Measurements from ENCODE around the gene GRB10.

The GRB10 gene

DNA sequence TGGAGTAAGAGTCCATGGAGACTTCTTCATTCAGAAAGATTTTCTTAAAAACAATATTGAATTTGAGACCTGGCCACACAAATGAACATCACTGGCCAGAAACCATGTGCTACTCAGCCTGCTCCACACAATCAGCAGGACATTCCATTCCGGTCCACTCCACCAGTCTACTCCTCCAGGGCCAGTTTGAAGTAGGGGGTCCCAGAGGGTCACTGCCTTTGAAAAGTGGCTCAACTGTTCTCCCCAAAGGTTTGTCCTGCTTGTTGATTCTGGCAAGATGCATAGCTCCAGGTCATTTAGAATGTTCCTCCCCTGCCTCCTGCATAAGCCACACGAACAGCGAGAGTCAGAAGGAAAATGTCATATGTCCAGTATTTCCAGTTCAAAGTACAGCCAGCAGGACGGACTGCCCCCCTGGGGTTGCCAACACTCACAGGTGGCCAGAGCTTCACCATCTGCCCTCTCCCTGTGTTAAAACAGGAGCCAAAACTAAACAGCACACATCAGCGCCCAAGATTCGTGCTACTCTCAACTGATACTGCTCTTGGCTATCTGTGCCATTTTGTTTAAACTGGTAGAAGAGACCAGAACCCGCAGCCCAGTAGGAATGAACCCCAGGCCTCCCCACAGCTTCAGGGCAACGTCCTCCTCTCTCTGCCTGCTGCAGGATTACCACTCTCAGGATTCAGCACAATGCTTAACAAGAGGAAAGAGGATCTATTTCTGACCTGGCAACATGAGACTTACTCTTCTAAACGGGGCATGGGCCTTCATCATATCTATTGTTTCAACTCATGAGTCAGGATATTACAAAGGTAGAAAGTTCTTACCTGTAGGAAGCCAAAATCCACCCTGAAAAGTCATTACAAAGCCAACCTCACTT is 11.3 kb downstream of the GRB10 start:
- DNase-seq (ENCODE audit: insufficient read length) (no peak), FAIRE-seq (no peak)
- TF ChIP-seq POLR2AphosphoS5 (IDR thresholded peaks at IDR 0.05; ENCODE audit: low read depth, low read length) (no peak), TAF1 (IDR thresholded peaks at IDR 0.05; ENCODE audit: borderline replicate concordance, low read depth, low read length) (no peak), POLR2A (IDR thresholded peaks at IDR 0.05; ENCODE audit: low read depth, low read length) (no peak)

DNA sequence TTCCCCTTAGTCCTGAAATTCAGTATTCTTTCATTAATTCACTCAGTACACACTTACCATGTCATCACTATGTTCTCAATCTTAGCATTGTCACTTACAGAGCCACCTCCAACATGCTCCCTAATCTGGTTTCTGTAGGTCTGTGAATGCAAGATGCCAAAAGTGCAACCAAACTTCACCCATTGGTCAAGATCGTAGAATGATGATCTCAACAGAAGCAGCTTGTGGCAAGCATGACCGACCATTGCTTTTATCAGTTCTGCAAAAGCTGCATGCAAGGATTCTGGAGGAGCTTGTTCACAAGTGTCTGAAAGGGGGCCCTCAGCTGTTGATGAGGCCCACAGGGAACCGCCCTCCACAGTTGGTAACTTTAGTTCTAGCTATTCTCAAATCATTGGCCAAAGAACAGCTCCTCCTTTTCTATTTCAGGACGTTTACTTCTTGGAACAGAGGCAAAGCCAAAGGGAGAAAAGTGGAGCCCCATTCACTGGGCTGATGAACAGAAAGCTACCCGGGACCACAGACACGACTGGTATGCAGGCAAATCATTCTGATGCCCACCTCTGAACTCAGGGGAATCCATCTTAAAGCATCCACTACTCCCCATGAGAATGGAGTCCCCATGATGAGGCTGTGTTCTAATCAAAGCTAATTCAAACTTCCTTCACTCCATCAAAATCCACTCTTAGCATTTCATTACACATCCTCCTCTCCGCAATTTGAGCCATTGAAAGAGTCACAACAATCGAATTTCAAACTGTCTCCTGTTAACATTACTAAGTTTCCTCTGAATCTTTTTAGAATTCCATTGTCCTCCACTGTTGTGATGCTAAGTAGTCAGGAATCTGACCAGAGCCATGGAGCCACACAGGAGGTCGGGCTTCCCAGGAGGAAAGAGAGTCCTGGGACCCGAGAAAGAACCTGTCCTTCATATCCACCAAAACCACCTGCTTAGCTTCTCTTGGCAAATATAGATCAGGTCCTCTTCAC is 13.9 kb downstream of the GRB10 start:
- TF ChIP-seq TAF1 (IDR thresholded peaks at IDR 0.05; ENCODE audit: borderline replicate concordance, low read depth, low read length) (no peak), POLR2AphosphoS5 (IDR thresholded peaks at IDR 0.05; ENCODE audit: low read depth, low read length) (no peak), POLR2A (IDR thresholded peaks at IDR 0.05; ENCODE audit: low read depth, low read length) (no peak)
- FAIRE-seq (no peak), DNase-seq (ENCODE audit: insufficient read length) (no peak)

DNA sequence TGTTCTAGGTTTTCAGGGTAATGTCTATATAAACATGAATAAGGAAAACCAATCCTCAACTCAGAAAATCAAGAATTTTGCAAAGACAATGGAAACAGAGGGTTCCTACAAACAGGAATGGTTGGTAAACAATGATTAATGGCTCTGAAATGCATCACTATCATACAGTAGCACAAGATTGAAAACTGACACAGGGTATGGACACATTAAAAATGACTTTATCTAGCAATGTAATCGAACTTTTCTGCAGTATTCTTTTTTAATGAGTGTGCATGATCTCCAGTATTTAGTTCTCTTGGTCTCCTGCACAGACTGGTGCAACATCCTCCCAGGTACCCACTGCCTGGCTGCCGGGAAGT is 15.9 kb downstream of the GRB10 start:
- TF ChIP-seq POLR2AphosphoS5 (IDR thresholded peaks at IDR 0.05; ENCODE audit: low read depth, low read length) (no peak), TAF1 (IDR thresholded peaks at IDR 0.05; ENCODE audit: borderline replicate concordance, low read depth, low read length) (no peak), POLR2A (IDR thresholded peaks at IDR 0.05; ENCODE audit: low read depth, low read length) (no peak)
- FAIRE-seq (no peak), DNase-seq (ENCODE audit: insufficient read length) (no peak)

DNA sequence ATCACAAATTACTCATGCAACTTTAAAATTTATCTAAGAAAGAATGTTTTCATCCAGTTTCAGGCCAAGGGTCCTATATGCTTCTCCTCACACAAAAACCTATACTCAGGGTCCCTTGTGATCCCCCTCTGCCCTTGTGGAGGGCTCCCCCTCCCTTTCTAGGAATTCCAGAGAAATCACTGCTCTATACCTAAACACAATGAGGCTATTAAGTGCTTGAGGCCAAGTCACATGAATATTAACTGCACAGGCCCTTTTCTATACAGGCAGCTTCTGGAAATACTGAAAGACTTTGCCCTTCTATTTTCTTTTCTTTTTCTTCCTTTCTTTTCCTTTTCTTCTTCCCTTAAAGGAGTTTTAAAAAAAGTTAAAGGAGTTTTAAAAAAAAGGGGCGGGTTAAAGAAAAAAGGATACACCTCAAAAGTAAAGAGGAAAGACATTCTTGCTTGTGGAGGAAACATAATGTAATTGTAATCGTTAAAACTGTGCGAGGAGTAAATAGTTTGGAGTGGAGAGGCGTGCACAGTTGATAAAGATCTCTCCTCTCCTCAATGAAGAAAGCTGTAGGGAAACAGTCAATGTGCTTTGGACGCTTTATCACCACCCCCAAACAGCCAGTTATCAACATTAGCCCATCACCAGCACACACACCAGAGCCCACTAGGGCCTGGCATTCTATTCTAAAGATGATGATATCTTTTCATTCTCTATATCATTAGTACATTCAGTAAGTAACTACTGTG is 16.4 kb downstream of the GRB10 start:
- FAIRE-seq: no peak
- no peak for DNase-seq (ENCODE audit: insufficient read length)
- no peak for TF ChIP-seq POLR2AphosphoS5 (IDR thresholded peaks at IDR 0.05; ENCODE audit: low read depth, low read length)

DNA sequence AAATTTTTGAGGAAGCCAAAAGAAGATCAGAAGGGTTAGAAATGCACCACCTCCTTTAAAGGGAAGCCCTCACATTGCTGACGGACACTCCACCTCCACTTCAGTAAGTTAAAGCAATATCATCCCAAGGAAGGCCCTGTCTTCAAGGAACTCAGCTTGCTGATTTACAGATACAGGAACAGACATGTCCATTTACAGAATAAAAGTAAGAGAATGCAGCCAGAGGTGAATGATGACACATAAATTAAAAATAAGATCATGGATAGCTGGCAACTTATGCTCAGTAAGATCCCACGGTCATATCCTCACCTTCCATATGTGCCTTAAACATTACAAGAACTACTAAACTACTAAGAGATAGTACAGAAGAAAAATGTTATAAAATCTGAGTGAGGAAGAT is 20.4 kb downstream of the GRB10 start:
- no peak for DNase-seq (ENCODE audit: insufficient read length)
- FAIRE-seq: no peak
- TF ChIP-seq TAF1 (IDR thresholded peaks at IDR 0.05; ENCODE audit: borderline replicate concordance, low read depth, low read length) (no peak), POLR2AphosphoS5 (IDR thresholded peaks at IDR 0.05; ENCODE audit: low read depth, low read length) (no peak), POLR2A (IDR thresholded peaks at IDR 0.05; ENCODE audit: low read depth, low read length) (no peak)

DNA sequence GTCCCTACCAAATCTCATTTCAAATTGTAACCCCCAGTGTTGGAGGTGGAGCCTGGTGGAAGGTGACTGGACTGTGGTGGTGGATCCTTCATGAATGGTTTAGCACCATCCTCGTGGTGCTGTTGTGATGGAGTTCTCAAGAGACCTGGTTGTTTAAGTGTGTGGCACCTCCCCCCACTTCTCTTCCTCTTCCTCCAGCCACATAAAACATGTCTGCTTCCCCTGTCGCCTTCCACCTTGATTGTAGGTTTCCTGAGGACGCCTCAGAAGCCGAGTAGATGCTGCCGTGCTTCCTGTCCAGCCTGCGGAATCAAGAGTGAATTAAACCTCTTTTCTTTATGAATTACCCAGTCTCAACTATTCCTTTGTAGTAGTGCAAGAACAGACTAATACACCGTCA is 21.0 kb downstream of the GRB10 start:
- DNase-seq (ENCODE audit: insufficient read length) (no peak), FAIRE-seq (no peak)
- no peak for TF ChIP-seq TAF1 (IDR thresholded peaks at IDR 0.05; ENCODE audit: borderline replicate concordance, low read depth, low read length)
- no peak for TF ChIP-seq POLR2A (IDR thresholded peaks at IDR 0.05; ENCODE audit: low read depth, low read length)
- no peak for TF ChIP-seq POLR2AphosphoS5 (IDR thresholded peaks at IDR 0.05; ENCODE audit: low read depth, low read length)

DNA sequence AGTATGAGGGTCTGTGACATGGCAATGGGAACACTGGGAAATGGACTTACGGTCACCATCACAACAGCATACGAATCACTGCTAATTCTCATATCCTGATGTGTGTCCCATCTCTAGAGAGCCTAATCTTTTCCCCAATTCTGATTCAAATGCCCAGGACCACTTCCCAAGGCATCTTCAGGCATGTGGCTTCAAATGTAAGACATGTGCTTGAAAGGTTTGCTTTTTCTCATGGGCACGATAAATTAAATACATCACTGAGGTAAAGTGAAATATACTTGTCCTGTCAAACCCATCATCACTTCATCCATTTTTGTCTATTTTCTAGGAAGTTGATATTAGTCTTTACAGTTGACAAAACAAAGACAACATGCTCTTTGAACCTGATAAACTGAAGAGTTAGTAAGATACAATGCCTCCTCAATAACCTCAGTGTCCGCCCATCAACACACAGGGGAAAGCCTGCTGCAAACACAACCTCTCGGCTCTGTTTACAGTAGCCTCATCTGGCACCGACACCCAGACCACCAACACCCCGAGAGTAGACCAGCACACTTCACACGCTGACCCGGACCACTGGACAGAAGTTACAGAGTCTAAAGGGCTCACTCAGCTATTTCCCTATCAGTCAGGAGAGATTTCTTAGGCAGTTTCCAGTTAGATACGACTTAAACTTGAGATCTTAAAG is 24.8 kb downstream of the GRB10 start:
- no peak for TF ChIP-seq TAF1 (IDR thresholded peaks at IDR 0.05; ENCODE audit: borderline replicate concordance, low read depth, low read length)
- FAIRE-seq (no peak), DNase-seq (ENCODE audit: insufficient read length) (no peak)

DNA sequence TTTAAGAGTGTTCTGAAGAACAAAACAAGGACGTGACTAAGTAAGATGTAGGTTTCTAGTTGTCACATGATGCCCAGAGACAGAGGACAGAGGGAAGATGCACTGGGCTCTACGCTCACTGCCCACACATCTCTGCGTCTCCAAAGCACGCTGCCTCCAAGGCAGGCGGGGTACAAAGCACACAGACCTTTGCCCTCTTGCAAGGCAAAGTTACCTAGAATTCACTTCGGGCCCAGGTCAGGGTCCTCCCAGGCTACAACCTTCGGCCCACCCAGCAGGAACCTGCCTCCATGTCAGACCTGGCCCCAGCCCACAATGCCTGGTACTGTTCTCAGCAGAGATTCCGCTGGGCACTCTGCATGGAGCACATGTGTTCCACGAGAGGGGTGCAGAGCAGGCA is 26.5 kb downstream of the GRB10 start:
- no peak for TF ChIP-seq POLR2AphosphoS5 (IDR thresholded peaks at IDR 0.05; ENCODE audit: low read depth, low read length)
- TF ChIP-seq POLR2A (IDR thresholded peaks at IDR 0.05; ENCODE audit: low read depth, low read length): no peak
- TF ChIP-seq TAF1 (IDR thresholded peaks at IDR 0.05; ENCODE audit: borderline replicate concordance, low read depth, low read length): no peak
- no peak for FAIRE-seq
- no peak for DNase-seq (ENCODE audit: insufficient read length)

DNA sequence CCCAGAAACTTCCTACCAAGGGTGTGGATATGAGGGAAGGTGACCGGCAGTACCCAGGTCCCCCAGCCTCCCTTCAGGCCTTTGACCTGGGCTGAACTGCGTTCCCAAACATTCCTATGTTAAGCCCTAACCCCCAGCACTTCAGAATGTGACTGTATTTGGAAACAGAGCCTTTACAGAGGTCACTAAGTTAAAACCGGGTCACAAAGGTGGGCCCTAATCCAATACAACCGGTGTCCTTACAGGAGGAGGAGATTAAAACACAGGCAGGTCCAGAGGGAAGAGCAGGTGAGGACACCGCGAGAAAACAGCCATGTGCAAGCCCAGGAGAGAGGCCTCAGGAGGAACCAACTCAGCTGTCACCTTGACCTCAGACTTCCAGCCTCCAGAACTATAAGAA is 28.0 kb downstream of the GRB10 start:
- no peak for DNase-seq (ENCODE audit: insufficient read length)
- no peak for TF ChIP-seq POLR2AphosphoS5 (IDR thresholded peaks at IDR 0.05; ENCODE audit: low read depth, low read length)
- FAIRE-seq: no peak

DNA sequence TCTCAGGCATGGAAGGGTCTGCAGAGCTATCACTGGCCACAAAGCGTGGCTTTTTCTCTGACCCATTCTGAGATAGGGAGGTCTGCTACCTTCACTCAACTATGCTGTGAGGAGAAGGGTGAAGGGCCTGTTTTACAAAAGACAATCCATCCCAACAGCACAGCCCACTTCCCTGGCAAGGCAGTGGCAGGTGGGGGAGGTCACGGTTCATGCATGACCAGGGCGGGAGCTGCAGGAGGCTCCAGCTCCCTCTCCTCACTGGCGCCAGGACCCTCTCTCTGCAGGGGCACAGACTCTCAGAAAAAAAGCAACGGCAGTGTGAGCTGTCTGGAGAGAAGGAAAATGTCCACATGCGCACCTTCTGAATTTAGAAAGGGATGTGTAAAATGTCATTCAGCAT is 28.5 kb downstream of the GRB10 start:
- no peak for DNase-seq (ENCODE audit: insufficient read length)
- no peak for TF ChIP-seq TAF1 (IDR thresholded peaks at IDR 0.05; ENCODE audit: borderline replicate concordance, low read depth, low read length)
- no peak for TF ChIP-seq POLR2A (IDR thresholded peaks at IDR 0.05; ENCODE audit: low read depth, low read length)
- no peak for TF ChIP-seq POLR2AphosphoS5 (IDR thresholded peaks at IDR 0.05; ENCODE audit: low read depth, low read length)
- no peak for FAIRE-seq

DNA sequence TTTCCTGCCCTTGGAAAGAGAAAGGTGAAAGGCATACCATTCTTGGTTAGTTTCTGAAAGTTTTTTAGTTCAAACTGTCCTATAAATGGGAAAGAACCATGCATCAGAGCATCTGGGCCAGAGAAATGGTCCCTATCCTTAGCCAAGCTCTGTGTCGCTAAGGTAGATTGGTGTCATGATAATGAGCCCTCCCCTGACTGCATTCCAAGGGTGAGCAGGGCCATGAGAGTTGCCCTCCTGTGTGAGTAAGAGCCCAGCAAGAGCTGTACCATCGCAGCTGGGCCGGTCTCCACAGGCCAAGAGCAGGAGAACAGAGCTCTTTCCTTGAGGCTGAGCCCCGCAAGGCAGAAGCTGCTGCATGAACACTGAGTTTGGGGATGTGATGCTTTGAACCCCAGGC is 30.3 kb downstream of the GRB10 start:
- TF ChIP-seq POLR2AphosphoS5 (IDR thresholded peaks at IDR 0.05; ENCODE audit: low read depth, low read length): no peak
- no peak for TF ChIP-seq TAF1 (IDR thresholded peaks at IDR 0.05; ENCODE audit: borderline replicate concordance, low read depth, low read length)
- TF ChIP-seq POLR2A (IDR thresholded peaks at IDR 0.05; ENCODE audit: low read depth, low read length): no peak
- FAIRE-seq: no peak
- no peak for DNase-seq (ENCODE audit: insufficient read length)

Data from GM12892 (cell line).